Bronchial epithelial cell (primary cell): ENCODE data around the gene RGS18. TPM values are rescaled to one million over a fixed set of nuclear protein-coding genes. Genes with fewer than 3 reads are reported as not detected.

Experiments
- DNase-seq: peaks from one replicate; pipeline ENCODE4 v3.0.0-alpha.2; 2010; ENCODE audit warnings: low read depth
- FAIRE-seq: peaks from 2 replicates; lab custom pipeline; 2011; peaks lifted over from hg19 to GRCh38; lab: Jason Lieb, UNC
- H3K27me3 ChIP-seq: 2 replicates; pipeline ENCODE4 v1.5.1; 2011; ENCODE audit warnings: low read length; ENCODE audit not compliant: control insufficient read depth, insufficient read depth
- H3K36me3 ChIP-seq: 2 replicates; pipeline ENCODE4 v1.5.1; 2011; ENCODE audit warnings: low read length; ENCODE audit not compliant: control insufficient read depth, insufficient read depth
- H3K4me3 ChIP-seq: 2 replicates; pipeline ENCODE4 v1.5.1; 2011; ENCODE audit warnings: mild to moderate bottlenecking, low read depth, low read length, control low read depth
- total RNA-seq: library from RNA; depleted of rRNA; stranded (reverse); fragments of >200 nt; gene quantifications from 2 replicates; pipeline ENCODE4 v1.2.1, GENCODE V29; 2014
- TF ChIP-seq, protein P1 (sequence below): IDR thresholded peaks from 2 replicates; pipeline ENCODE4 v1.5.1; 2011; ENCODE audit warnings: mild to moderate bottlenecking, moderate library complexity, low read length, control low read depth, inconsistent platforms; ENCODE audit not compliant: insufficient read depth, severe bottlenecking

RGS18 gene, protein sequence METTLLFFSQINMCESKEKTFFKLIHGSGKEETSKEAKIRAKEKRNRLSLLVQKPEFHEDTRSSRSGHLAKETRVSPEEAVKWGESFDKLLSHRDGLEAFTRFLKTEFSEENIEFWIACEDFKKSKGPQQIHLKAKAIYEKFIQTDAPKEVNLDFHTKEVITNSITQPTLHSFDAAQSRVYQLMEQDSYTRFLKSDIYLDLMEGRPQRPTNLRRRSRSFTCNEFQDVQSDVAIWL
- total RNA-seq, result under 0.01 TPM in 1 of 2 replicates, not detected in the other

DNA sequence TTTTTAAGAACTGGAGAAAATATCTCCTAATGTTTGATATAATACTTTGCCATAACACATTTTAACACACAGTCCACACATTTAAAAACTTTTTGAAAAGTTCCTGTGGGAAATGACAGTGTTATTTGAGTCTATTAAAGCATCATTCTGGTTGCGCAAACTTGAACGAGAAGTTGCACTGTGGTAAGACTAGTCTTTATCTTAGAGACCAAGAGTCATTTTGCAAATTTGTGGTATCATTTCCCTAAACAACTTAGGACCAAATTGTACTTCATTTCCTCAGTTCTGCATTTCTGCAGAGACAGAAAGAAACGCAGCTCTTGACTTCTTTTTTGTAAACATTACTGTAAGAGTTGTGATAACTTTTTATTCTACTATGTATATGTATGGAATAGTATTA is at the start of gene RGS18:
Gene RGS18, plus strand, starts transcription at position 282 of the 400 bp plus-strand sequence. CDS start 176 bp downstream, outside the sequence.
- no peak for DNase-seq
- TF ChIP-seq, protein P1, sequence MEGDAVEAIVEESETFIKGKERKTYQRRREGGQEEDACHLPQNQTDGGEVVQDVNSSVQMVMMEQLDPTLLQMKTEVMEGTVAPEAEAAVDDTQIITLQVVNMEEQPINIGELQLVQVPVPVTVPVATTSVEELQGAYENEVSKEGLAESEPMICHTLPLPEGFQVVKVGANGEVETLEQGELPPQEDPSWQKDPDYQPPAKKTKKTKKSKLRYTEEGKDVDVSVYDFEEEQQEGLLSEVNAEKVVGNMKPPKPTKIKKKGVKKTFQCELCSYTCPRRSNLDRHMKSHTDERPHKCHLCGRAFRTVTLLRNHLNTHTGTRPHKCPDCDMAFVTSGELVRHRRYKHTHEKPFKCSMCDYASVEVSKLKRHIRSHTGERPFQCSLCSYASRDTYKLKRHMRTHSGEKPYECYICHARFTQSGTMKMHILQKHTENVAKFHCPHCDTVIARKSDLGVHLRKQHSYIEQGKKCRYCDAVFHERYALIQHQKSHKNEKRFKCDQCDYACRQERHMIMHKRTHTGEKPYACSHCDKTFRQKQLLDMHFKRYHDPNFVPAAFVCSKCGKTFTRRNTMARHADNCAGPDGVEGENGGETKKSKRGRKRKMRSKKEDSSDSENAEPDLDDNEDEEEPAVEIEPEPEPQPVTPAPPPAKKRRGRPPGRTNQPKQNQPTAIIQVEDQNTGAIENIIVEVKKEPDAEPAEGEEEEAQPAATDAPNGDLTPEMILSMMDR, result no peak
- H3K4me3 ChIP-seq, result no peak within 1 kb of the TSS
- no peak for FAIRE-seq
- H3K36me3 ChIP-seq, result no peaks in the 10 kb centered on the region
- H3K27me3 ChIP-seq, result no peaks in the 10 kb centered on the region

DNA sequence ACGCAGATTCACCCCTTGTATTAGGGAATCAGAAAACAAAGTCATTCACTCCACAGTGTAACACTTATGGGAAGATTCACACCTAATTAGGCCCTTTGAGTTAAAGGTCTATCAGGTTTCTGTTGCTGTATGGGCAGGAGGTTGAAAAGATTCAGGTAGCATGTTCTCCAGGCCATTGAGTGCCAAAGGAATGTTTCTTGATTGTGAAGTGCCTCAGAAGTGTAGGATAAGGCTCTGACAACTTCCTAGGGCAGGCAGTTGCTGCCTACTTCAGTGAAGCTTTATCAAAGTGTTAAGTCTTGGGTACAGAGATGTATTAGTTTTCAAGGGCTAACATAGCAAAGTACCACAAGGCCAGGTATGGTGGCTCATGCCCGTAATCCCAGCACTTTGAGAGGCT is 48.7 kb upstream of the RGS18 start:
- H3K4me3 ChIP-seq, result no peak overlapping the region
- DNase-seq (no peak), FAIRE-seq (no peak)
- TF ChIP-seq, protein P1, result no peak
- no peaks in the 10 kb centered on the region for H3K36me3 ChIP-seq
- H3K27me3 ChIP-seq, result no peaks in the 10 kb centered on the region

DNA sequence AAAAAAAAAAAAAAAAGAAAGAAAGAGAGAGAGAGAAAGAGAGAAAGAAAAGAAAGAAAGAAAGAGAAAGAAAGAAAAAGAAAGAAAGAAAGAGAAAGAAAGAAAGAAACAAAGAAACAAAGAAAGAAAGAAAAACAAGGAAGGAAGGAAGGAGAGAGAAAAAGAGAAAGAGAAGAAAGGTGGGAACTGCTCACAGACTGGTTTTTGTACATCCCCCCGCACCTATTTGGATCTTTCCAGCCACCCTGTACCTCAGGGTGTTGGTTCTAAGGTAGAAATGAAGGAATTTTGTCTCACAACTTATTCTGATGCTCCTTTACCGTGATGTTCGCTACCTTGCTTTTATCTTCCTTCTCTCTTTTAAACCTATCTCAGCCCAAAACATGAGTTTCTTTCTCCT is 43.3 kb upstream of the RGS18 start:
- FAIRE-seq, result no peak
- TF ChIP-seq, protein P1, result no peak

DNA sequence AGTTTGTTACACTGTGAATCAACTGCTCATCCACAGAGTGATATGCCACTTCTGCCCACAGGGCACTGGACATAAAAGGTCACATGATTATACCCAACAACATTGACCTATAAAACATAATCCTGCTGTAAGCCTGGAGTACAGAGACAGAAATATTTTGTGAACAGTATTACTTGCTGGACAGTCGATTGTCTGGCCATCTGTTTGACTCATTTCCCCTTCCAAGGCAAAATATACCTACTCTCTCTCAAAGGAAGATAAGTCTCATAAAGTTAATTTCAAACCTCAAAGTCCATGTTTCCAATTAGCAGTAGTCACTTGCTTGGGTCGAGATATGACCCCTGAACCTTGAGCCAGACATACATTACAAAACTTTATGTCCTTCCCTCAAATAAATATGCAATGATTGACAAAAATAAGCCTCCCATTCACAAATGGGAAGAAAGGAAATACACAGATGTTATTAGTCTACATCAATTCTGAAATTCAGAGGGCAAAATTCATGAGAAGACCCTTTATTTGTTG is 39.3 kb upstream of the RGS18 start:
- TF ChIP-seq, protein P1, result no peak
- Histone ChIP-seq H3K36me3 (no peaks in the 10 kb centered on the region), H3K27me3 (no peaks in the 10 kb centered on the region), H3K4me3 (no peak overlapping the region)
- DNase-seq (no peak), FAIRE-seq (no peak)

More for the DNA sequence above, 43.3 kb upstream of the RGS18 start:
- no peaks in the 10 kb centered on the region for H3K27me3 ChIP-seq
- H3K4me3 ChIP-seq, result no peak overlapping the region
- no peak for DNase-seq
- H3K36me3 ChIP-seq, result no peaks in the 10 kb centered on the region

DNA sequence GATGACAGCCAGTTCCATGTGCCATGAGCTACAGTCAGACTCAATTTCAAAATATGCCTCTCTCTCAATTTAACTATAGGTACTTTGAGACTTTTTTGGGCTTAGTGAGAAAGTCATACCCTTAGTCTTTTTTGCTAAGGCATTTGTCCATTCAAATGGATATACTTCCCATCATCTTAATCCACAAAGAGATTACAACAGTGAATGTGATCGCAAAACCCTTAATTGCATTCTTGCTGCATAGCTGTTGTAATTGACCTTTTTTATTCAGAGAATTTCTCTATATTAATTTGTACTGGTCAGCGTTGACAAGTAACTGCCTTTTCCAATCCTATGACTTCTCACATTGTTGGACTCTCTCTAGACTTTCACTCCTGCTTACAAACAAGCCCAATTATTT is 38.6 kb upstream of the RGS18 start:
- Histone ChIP-seq H3K27me3 (no peaks in the 10 kb centered on the region), H3K4me3 (no peak overlapping the region), H3K36me3 (no peaks in the 10 kb centered on the region)
- TF ChIP-seq, protein P1, result no peak
- FAIRE-seq, result no peak
- no peak for DNase-seq
